ES-I3 (cell line): ENCODE data around the gene ZNF646.

Experiments used
- H3K36me3 ChIP-seq: 2 replicates; pipeline ENCODE4 v1.6.1; 2013; ENCODE audit warnings: mild to moderate bottlenecking, low read length, control low read depth, moderate library complexity; ENCODE audit not compliant: insufficient read depth
- H3K4me1 ChIP-seq: 2 replicates; pipeline ENCODE4 v1.6.1; 2013; ENCODE audit warnings: mild to moderate bottlenecking, control low read depth, low read length; ENCODE audit not compliant: insufficient read depth
- H3K9ac ChIP-seq: 2 replicates; pipeline ENCODE4 v1.6.1; 2013; ENCODE audit warnings: low read depth, mild to moderate bottlenecking, low read length, moderate library complexity
- H3K9me3 ChIP-seq: 2 replicates; pipeline ENCODE4 v1.6.1; 2013; ENCODE audit warnings: mild to moderate bottlenecking, low read length, moderate library complexity; ENCODE audit not compliant: control insufficient read depth, insufficient read depth

Gene ZNF646

DNA sequence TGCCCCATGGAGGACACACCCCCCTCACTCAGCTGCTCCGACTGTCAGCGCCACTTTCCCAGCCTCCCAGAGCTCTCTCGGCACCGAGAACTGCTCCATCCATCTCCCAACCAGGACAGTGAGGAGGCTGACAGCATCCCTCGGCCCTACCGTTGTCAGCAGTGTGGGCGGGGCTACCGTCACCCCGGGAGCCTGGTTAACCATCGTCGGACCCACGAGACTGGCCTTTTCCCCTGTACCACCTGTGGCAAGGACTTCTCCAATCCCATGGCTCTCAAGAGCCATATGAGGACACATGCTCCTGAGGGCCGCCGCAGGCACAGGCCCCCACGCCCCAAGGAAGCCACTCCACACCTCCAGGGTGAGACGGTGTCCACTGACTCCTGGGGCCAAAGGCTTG lies 2.1 kb downstream of the ZNF646 start:
- Histone ChIP-seq H3K9me3 (no peaks in the 10 kb centered on the region), H3K9ac (no peak overlapping the region), H3K36me3 (peaks cover 4% of the 10 kb centered on the region; the same call in 1 of the 2 replicates), H3K4me1 (0 out of 2 replicates have a peak, but pooled peaks cover 9% of the 10 kb centered on the region)

DNA sequence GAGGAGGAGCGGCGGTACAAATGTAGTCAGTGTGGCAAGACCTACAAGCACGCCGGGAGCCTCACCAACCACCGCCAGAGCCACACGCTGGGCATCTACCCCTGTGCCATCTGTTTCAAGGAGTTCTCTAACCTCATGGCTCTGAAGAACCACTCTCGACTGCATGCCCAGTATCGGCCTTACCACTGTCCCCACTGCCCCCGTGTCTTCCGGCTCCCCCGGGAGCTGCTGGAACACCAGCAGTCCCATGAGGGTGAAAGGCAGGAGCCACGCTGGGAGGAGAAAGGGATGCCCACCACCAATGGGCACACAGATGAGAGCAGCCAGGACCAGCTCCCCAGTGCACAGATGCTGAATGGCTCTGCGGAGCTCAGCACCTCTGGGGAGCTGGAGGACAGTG lies 2.8 kb downstream of the ZNF646 start:
- 0 out of 2 replicates have a peak, but pooled peaks cover 4% of the 10 kb centered on the region for H3K4me1 ChIP-seq
- H3K36me3 ChIP-seq = peaks cover 4% of the 10 kb centered on the region; the same call in 1 of the 2 replicates
- H3K9ac ChIP-seq = no peak overlapping the region
- no peaks in the 10 kb centered on the region for H3K9me3 ChIP-seq

DNA sequence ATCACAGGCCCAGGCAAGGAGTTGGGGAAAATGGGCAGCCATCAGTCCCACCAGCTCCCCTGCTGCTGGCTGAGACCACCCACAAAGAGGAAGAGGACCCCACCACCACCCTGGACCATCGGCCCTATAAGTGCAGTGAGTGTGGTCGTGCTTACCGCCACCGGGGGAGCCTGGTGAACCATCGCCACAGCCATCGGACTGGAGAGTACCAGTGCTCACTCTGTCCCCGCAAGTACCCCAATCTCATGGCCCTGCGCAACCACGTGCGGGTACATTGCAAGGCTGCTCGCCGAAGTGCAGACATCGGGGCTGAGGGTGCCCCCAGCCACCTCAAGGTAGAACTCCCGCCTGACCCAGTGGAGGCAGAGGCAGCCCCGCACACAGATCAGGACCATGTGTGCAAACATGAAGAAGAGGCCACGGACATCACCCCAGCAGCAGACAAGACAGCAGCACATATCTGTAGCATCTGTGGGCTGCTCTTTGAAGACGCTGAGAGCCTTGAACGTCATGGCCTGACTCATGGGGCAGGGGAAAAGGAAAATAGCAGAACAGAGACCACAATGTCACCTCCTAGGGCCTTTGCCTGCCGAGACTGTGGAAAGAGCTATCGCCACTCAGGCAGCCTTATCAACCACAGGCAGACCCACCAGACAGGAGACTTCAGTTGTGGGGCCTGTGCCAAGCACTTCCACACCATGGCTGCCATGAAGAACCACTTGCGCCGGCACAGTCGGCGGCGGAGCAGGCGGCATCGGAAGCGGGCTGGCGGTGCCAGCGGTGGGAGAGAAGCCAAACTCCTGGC lies 3.6 kb downstream of the ZNF646 start:
- Histone ChIP-seq H3K4me1 (no peaks in the 10 kb centered on the region), H3K9me3 (no peaks in the 10 kb centered on the region), H3K36me3 (peaks cover 4% of the 10 kb centered on the region; the same call in 1 of the 2 replicates), H3K9ac (no peak overlapping the region)

DNA sequence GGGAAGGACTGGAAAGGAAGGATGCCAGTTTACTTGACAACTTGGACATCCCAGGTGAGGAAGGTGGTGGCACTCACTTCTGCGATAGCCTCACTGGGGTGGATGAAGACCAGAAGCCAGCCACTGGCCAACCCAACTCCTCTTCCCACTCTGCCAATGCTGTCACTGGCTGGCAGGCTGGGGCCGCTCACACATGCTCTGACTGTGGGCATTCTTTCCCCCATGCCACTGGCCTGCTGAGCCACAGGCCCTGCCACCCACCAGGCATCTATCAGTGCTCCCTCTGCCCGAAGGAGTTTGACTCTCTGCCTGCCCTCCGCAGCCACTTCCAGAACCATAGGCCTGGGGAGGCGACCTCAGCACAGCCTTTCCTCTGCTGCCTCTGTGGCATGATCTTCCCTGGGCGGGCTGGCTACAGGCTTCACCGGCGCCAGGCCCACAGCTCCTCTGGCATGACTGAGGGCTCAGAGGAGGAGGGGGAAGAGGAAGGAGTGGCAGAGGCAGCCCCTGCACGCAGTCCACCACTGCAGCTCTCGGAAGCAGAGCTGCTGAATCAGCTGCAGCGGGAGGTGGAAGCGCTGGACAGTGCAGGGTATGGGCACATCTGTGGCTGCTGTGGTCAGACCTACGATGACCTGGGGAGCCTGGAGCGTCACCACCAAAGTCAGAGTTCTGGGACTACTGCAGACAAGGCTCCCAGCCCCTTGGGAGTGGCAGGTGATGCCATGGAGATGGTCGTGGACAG lies 4.5 kb downstream of the ZNF646 start:
- Histone ChIP-seq H3K36me3 (peaks cover 4% of the 10 kb centered on the region; the same call in 1 of the 2 replicates), H3K4me1 (no peaks in the 10 kb centered on the region), H3K9ac (no peak overlapping the region), H3K9me3 (no peaks in the 10 kb centered on the region)

DNA sequence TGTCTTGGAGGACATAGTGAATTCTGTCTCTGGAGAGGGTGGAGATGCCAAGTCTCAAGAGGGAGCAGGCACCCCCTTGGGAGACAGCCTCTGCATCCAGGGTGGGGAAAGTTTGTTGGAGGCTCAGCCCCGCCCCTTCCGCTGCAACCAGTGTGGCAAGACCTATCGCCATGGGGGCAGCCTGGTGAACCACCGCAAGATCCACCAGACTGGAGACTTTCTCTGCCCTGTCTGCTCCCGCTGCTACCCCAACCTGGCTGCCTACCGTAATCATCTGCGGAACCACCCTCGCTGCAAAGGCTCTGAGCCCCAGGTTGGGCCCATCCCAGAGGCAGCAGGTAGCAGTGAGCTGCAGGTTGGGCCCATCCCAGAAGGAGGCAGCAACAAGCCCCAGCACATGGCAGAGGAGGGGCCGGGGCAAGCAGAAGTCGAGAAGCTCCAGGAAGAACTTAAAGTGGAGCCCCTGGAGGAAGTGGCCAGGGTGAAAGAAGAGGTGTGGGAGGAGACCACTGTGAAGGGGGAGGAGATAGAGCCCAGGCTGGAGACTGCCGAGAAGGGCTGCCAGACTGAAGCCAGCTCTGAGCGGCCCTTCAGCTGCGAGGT lies 5.2 kb downstream of the ZNF646 start:
- no peaks in the 10 kb centered on the region for H3K4me1 ChIP-seq
- no peaks in the 10 kb centered on the region for H3K9me3 ChIP-seq
- no peak overlapping the region for H3K9ac ChIP-seq
- H3K36me3 ChIP-seq = peaks cover 4% of the 10 kb centered on the region; the same call in 1 of the 2 replicates

DNA sequence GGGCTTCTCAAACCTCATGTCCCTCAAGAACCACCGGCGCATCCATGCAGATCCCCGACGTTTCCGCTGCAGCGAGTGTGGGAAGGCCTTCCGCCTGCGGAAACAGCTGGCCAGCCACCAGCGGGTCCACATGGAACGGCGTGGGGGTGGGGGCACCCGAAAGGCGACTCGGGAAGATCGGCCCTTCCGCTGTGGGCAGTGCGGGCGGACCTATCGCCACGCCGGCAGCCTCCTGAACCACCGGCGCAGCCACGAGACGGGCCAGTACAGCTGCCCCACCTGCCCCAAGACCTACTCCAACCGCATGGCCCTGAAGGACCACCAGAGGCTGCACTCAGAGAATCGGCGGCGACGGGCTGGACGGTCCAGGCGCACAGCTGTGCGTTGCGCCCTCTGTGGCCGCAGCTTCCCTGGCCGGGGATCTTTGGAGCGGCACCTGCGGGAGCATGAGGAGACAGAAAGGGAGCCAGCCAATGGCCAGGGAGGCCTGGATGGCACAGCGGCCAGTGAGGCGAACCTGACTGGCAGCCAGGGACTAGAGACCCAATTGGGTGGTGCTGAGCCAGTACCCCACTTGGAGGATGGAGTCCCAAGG lies 5.9 kb downstream of the ZNF646 start:
- Histone ChIP-seq H3K9me3 (no peaks in the 10 kb centered on the region), H3K9ac (no peak overlapping the region), H3K4me1 (no peaks in the 10 kb centered on the region), H3K36me3 (peaks cover 4% of the 10 kb centered on the region; the same call in 1 of the 2 replicates)

DNA sequence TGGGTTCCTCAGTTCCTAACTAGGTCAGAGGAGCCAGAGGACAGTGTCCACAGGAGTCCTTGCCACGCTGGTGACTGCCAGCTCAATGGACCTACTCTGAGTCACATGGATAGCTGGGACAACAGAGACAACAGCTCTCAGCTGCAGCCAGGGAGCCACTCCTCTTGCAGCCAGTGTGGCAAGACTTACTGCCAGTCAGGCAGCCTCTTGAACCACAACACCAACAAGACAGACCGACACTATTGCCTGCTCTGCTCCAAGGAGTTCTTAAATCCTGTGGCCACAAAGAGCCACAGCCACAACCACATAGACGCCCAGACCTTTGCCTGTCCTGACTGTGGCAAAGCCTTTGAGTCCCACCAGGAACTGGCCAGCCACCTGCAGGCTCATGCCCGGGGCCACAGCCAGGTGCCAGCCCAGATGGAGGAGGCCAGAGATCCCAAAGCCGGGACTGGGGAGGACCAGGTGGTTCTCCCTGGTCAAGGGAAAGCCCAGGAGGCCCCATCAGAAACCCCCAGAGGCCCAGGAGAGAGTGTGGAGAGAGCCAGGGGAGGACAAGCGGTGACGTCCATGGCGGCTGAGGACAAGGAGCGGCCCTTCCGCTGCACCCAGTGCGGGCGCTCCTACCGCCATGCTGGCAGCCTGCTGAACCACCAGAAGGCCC lies 6.7 kb downstream of the ZNF646 start:
- peaks cover 4% of the 10 kb centered on the region; the same call in 1 of the 2 replicates for H3K36me3 ChIP-seq
- H3K9ac ChIP-seq = no peak overlapping the region
- H3K4me1 ChIP-seq = no peaks in the 10 kb centered on the region

DNA sequence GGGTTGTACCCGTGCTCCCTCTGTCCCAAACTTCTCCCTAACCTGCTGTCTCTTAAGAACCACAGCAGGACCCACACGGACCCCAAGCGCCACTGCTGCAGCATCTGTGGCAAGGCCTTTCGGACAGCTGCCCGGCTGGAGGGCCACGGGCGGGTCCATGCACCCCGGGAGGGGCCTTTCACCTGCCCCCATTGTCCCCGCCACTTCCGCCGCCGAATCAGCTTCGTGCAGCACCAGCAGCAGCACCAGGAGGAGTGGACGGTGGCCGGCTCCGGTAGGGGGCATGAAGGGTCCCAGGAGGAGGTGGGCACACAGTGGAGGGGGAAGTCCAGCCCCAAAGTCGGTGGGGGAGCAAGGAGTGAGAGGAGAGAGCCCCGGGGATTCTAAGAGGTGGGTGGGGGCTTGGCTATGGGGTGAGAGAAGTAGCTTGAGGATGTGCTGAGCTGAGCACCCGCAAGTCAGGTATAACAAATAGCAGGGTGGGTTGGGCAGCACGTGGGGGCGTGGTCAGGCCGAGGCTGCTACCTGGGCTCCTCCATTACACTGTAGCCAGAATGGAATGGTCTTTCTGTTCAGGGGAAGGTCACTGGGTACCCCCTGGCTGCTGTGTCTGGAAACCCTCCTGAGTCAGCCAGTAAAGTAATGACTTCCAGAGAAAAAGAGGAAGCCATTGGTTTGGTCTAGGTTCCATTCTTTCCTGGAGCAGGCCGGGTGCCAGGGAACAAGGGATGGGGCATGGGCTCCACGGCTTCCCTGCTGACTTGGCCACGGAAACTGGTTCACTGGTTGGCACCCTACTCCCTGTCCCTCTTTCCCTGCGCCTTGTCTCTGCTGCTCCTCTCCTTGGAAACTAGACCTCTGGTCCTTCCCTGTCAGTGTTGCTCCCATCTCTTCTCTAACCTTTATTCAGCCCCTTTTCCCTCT lies 7.5 kb downstream of the ZNF646 start:
- Histone ChIP-seq H3K4me1 (no peaks in the 10 kb centered on the region), H3K9me3 (no peaks in the 10 kb centered on the region), H3K9ac (no peak overlapping the region), H3K36me3 (peaks cover 4% of the 10 kb centered on the region; the same call in 1 of the 2 replicates)

More for the DNA sequence above, 6.7 kb downstream of the ZNF646 start:
- no peaks in the 10 kb centered on the region for H3K9me3 ChIP-seq

DNA sequence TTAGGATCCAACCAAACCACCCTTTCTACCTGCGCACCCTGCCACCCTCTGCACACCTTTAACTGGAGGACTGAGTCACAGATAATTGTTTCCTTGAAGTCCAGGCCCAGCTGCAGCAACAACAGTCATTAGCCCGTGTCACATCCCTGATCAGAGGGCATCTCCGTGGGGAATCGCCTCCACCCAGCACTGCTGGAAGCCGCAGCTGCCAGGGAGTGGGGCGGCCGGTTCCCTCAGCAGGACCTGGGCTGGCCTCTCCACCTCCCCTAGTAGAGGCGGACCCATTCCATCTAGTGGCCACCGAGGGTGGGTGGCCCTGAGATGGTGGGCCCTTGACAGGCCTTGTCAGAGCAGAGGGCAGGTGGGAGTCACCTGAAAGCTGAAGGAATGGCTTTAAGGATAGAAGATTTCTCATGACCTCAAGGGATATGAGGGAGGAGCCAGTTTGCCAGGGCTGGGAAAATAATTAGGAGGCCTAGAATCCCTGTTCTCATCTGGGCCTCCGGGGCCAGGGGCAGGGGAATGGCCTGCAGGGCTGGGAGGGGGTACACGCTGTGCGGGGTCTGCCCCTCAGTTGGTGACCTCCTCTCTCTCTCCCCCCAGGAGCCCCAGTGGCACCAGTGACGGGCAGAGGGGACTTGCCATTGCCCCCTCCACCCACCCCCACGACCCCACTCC lies 8.3 kb downstream of the ZNF646 start:
- Histone ChIP-seq H3K9ac (no peak overlapping the region), H3K36me3 (peaks cover 4% of the 10 kb centered on the region; the same call in 1 of the 2 replicates), H3K4me1 (no peaks in the 10 kb centered on the region), H3K9me3 (no peaks in the 10 kb centered on the region)

DNA sequence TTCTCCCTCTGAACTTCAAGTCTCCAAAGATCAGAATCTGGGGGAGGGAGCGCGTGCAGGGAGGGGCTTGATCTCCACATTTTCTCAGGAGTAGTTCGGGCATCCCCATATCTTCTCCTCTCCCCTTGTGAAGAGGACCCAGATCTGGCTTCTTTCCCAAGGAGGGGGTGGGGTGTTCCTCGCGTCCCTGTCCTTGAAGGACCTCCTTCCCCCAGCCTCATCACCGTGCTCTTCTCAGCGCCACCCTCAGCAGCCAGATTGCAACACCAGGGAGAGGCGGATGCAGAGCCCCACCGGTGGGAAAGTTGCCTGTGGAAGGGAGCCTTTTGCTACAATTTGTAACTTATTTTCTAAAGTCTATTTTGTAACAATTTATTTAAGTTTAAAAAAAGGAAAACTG lies 8.9 kb downstream of the ZNF646 start:
- Histone ChIP-seq H3K9me3 (no peaks in the 10 kb centered on the region), H3K4me1 (no peaks in the 10 kb centered on the region), H3K36me3 (peaks cover 4% of the 10 kb centered on the region; the same call in 1 of the 2 replicates), H3K9ac (no peak overlapping the region)

DNA sequence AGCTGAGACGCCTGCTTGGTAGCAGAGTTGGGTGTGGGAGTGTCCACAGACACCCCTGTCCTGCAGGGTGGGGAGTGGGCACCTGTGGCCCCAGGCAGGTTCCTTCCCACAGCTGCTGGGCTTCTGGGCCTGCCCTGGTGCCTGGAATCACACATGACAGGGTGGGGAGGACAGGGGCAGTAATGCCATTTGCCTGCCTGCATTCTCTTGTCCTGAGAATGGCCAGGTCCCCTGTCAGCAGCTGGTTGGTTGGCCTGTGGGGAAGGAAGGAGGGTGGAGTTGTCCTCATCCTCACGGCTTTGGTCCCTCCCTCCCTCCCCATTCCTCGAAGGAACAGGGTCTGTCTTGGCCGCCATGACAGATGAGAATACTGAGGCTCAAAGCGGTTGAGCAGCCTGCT lies 9.3 kb downstream of the ZNF646 start:
- Histone ChIP-seq H3K9me3 (no peaks in the 10 kb centered on the region), H3K36me3 (peaks cover 4% of the 10 kb centered on the region; the same call in 1 of the 2 replicates), H3K4me1 (no peaks in the 10 kb centered on the region), H3K9ac (no peak overlapping the region)

DNA sequence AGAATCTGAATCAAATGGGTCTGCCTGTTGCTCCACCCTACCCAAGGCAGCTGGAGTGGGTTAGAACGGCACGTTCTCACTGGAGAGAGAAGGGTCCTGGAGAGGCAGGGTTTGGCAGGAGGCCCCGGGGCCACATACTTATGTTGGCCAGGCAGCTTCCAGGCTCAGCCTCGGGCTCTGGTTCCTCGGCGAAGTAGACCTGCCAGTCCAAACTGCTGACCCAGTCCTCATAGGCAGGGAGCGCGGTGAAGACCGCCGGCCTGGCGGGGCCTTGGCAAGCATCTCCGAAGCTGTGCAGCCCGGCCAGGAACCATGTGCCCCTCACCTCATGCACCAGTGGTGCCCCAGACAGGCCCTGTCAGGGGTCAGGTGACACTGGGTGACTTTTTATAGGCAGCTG lies 9.8 kb downstream of the ZNF646 start:
- H3K36me3 ChIP-seq = peaks cover 4% of the 10 kb centered on the region; the same call in 1 of the 2 replicates
- H3K9ac ChIP-seq = no peak overlapping the region
- no peaks in the 10 kb centered on the region for H3K9me3 ChIP-seq
- H3K4me1 ChIP-seq = no peaks in the 10 kb centered on the region
